Stimulated activated CD4-positive, alpha-beta T cell treated with anti-CD3 and anti-CD28 coated beads, Interleukin-2, amount 100 ng/mL, for 24 hours (primary cell): ENCODE measurements around the gene ATP5IF1.

Experiments
- DNase-seq, 2 donors: peaks; one replicate each; pipeline ENCODE4 v3.0.0-alpha.2; 2020

Gene ATP5IF1

DNA sequence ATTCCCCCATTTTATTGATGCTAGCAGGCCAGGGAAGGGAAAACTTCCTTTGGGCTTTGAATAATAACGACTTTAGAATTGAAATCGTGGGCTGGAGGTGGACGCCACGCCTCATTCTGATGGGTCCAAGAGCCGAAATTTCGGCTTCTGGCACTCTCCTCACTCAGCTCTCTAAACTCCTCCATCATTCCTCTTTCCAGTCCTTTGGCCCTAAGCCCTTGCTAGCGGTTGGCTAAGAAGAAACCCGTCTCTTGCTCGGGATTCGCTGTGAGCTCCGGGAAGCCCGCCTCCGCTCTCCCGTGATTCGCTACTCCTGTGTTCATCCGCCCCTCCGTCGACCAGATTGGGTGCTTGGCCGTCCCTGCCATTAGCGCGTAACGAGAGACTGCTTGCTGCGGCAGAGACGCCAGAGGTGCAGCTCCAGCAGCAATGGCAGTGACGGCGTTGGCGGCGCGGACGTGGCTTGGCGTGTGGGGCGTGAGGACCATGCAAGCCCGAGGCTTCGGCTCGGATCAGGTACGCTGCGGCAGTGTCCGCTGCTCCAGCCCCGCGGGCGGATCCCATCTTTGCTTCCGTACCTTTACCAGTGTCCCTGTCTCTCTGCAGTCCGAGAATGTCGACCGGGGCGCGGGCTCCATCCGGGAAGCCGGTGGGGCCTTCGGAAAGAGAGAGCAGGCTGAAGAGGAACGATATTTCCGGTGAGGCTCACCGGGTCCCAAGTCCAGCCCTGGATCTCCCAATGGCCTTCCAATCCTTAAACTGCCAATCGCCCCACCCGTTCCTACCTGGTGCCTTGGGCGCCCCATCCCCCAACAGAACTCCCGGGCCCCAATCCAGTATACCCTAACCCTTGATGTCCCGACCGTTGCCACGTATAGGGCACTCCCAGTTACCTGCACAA lies at the start of gene ATP5IF1:
Gene ATP5IF1 (plus strand): TSS at position 370 of the 901 bp plus-strand sequence. CDS start 60 bp downstream, at position 430.
- peak; percentile 94 to 96 for DNase-seq

DNA sequence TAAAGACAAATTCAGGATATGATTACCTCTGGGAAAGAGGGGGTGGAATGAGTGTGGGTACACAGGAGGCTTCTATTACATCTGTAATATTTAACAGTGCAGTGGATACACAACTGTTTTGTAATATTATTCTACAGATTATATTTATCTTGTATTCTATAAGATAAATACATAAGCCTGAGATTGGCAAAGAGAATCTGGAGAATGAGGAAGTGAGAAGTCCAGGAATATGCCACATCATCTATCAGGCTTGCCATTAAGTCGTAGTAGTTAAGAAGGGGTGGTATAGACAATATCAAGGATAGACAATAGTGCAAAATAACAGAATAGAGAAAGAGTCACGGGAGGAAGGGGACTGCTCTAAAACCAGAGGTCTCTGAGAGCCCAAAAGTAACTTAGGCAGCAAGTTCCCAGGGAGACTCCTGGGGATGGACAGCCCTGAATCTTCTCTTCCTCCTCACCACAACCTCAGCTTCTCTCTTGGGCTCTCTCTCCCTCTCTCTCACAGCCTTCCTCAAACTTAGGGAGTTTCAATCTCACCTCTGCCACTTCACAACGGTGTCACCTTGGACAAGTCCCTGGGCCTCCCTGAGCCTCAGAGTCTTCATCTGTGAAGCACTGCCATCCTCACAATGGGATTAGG lies 45.5 kb upstream of the ATP5IF1 start:
- DNase-seq: no peak

DNA sequence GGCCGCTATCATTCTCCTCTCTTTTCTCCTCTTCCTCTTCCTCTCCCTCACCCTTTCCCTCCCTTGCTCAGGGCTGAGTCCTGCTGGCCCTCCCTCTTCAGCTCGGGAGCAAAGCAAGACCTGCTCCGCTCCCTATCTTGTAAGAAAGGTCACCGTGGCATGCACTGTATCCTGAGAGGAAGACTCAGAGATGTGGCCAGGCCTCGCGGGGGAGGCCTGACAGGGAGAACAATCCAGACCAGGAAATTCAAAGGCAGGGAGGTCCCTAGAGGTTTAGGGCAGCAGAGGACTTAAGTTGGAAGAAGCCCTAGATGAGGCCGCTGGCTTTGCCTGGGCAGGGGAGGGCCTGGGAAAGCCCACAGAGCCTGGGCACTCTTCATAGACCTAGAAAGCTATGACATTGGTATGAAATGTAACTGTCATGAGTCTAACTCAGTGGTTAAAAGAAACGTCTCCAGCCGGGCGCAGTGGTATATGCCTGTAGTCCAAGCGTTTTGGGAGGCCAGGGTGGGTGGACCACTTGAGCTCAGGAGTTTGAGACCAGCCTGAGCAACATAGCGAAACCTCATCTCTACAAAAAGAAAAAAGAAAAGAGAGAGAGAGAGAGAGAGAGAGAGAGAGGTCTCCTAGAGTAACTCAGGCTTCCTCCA lies 44.8 kb upstream of the ATP5IF1 start:
- no peak for DNase-seq

DNA sequence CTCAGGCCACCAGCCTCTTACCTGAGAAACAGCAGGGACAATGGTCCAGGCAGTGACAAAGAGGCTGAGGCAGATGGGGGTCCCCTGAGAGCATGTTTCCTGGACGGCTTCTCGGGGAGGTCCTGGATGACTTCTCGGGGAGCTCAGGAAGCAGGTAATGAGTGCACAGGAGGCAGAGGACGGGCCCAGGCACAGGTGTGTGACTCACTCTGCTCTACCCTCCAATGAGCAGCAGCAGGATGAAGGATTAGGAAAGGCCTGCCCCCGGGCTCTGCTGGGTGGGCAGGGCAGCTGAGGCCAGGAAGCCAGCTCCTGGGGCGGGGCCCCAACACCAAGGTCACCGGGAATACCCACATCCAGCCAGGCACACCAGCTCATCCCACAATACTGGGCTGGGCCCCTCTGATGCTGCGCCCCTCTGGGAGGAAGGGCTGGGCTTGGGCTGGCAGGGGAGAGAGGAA lies 42.2 kb upstream of the ATP5IF1 start:
- no peak for DNase-seq

DNA sequence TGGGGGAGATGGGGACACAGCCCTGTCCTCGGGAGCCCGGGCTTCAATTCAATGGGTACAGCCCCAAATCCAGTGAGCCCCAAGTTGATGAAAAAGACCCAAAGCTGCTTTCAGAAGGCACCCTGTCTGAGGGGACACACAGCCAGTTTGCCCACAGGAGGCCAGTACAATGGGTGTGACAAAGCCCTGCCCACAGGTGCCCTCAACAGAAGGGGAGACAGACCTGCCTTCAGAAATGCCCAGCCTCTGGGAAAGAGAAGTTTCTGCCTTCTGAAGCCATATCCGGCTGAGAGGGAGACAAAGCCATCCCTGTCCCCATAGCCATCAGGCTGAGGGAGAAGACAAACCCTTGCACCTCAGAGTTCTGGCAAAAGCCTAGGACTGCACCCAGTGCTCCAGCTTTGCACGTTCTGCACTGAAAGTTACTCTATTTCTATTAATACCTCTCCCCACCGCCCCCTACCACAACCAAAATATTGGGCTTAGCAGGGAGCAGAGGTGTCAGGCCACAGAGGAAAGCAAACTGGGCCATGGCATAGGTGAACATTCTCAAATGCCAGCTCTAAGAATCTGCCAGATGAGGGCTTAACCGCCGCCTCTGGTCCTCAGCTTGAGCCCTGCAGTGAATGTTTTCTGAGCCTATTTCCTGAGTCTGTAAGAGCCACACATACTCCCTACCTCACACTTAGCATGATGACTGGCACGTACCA lies 41.4 kb upstream of the ATP5IF1 start:
- DNase-seq: no peak

DNA sequence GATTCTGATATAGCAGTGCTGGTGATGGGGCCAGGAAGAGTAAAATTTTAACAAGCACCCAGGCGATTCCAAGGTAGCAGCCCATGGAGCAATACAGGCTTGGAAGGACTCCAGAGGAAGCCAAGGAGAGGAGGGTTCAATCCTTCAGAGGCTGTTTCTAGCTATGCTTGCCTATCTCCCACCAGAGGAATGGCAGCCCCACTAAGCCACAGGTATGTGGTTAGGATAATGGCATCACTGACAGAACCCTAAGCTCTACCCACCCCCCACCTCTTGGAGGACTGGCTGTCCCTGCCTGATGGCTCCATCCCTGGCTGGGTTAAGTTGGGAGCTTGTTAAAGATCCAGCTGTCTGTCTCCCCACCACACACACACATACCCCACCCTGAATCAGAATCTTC lies 40.1 kb upstream of the ATP5IF1 start:
- no peak for DNase-seq

DNA sequence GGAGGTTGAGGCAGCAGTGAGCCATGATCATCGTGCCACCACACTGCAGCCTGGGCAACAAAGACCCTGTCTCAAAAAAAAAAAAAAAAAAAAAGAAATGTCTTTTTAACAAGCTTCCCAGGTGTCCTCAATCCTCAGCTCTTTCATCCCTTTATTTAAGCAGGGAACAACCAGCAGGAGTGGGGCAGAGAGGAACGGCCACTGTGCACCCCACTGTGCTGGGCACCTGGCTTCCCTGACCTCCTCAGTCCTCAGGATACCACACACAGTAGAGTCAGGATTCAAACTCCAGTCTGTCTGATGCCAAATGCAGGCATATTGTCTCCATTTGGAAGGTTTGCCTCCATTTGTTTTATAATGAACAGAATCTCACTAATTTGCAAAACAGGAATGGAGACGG lies 39.6 kb upstream of the ATP5IF1 start:
- no peak for DNase-seq

DNA sequence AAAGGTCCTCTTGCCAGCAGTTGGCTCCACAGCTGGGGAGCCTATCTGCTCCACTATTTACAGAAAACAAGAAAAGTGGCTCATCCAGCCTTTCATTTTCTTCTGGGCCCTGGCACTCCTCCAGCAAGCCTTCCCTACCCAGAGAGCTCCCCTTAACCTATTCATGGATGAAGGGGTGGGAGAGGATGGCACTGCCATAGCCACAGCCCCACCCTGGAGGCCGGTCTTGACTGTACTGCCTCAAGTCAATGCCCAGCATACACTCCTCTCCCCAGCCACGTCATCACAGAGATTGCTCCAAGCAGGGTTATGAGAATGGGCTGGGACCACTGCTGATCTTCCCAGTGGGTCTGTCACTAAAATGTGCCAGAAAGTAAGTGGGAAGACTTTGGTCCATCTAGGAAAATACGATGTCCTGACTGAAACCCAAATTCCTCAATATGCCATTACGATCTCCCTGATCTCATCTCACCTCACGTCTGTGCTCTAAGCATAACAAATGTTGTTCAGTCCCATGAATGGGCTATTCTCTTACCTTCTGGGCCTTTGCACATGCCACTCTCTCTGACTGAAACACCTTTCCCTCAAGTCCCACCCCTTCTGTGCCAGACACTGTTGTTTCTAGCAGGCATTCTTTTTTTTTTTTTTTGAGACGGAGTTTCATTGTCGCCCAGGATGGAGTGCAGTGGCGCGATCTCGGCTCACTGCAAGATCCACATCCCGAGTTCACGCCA lies 38.1 kb upstream of the ATP5IF1 start:
- no peak for DNase-seq

DNA sequence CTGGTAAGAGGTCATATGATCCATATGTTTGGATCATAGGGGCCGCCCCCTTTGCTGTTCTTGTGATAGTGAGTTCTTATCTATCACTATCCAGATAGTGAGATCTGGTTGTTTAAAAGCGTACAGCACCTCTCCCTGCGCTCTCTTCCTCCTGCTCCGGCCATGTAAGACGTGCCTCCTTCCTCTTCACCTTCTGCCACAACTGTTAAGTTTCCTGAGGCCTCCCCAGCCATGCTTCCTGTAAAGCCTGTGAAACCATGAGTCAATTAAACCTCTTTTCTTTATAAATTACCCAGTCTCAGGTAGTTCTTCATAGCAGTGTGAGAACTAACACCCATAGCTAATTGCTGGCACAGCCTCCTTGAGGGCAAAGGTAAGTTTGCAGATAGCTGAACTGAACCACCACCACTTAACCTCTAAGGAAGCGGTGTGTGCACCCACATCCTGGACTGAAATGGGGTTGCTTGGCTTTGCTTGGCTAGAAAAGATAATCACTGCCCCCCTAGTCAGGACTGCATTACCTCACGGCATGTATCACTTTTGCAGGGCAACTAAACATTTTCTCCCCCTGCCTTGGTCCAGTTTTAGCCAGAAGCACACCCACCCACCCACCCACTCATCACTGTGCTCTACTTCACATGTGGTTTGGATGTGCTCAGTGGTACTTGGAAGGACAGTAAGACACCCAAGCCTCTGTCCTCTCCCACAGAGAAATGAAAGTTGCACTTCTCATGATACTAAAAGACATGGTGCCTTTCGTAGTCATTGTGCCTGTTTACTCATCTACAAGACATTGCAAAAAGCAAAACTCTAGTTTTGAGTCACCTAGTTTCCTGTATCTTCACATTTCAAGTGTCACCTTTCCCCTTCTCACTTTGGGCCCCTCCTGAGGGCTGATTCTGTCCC lies 36.3 kb upstream of the ATP5IF1 start:
- DNase-seq: peak; percentile 55 to 58

DNA sequence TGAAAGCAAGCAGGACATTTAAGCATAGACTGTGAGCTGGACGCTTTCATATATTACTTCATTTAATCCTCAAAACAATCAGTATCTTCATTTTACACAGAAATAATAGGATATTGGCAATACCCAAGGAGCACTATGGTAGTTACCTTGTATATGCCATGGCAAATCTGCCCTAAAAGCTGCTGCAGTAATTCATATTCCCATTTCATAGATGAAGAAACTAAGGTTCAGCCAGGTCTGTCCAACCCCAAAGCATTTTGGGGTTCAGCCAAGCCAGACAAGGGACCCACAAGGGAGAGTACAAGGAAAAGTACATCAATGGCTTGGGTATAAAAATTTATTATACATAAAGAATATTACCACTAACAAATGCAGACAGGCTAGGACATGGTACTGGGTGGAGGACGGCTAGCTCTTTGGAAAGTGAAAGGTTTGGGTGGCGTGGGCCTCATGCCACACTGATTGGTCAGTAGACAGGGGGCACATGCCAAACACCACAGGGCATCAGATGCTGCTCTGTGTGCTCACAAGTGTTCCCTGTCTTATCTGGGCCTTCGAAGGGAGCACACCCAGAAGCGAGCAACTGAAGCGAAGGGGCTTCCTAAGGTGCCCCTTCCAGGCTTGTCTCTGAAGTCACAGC lies 35.6 kb upstream of the ATP5IF1 start:
- no peak for DNase-seq

DNA sequence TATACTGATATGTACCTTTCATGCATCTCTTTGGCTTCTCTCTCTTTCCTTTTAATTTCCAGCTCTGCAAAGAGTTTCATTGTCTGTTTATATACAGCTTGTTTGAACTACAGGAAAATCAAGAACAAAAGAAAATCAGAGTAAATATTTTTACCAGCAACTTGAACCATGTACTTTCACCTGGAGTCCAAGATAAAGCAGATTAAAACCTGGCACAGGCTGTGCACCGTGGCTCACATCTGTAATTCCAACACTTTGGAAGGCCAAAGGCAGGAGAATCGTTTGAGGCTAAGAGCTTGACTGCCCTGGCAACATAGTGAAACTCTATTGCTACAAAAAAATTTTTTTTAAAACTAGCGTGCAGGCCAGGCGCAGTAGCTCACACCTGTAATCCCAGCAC lies 30.7 kb upstream of the ATP5IF1 start:
- no peak for DNase-seq

DNA sequence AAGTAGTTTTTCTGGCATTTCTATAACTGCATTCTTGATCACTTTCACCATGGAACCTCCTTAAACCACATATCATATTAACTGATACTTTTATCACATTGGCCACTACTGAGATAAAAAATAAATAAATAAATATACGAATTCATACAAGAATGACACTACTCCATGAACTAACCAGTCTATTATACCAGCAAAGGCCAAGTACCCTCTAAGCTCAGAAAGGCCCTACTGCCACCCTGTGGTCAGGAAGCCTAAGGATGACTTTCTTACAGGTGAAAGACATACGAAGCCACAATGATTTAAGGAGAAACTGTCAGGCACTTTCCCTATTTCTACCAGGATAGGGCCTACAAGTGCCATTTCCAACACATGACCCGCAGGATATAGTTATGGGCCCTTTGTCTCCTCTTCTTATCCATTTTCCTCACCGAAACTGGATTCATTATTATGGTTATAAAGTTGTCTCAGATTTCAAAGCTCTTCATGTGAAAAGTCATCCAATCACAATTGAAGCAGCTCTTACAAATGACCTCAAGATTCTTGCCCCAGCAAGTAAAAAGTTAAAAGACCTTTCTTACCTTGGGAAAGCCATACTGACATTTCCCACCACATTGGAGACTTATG lies 27.0 kb upstream of the ATP5IF1 start:
- peak; percentile 52 to 69 for DNase-seq

DNA sequence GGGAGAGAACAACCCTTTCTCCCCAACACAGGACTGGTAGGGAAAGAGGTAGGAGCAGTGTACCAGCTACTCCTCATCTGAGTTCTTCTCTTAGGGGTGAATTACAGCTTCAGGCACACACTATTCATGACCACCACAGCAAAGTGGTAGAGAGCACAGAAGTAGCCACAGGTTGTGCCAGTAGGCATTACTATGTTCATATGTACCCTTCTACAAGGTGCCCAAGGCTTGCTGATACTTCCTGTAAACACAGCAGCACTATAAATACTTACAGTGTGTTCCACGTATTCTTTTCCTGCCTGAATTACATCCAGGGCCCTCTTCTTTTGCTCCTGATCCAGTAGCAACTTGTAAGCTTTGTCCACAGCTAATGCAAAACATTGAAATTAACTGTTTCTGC lies 26.2 kb upstream of the ATP5IF1 start:
- DNase-seq: no peak

DNA sequence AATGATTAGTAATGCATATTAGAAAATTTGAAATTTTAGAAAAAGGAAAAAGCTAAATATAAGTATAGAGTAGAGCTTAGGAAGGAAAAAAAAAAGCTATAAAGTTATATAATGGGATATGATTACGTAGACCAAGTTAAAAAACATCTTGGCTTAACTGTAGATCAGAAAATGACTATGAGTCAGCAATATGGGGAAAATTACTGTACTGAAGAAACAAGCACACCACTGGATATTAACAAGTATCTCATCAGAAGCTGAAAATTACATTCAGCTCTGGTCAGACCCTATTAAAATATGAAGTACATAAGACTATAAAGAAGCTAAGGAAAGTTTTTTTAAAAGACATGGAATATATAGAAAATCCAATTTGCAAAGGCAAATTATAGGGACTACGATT lies 22.6 kb upstream of the ATP5IF1 start:
- no peak for DNase-seq

DNA sequence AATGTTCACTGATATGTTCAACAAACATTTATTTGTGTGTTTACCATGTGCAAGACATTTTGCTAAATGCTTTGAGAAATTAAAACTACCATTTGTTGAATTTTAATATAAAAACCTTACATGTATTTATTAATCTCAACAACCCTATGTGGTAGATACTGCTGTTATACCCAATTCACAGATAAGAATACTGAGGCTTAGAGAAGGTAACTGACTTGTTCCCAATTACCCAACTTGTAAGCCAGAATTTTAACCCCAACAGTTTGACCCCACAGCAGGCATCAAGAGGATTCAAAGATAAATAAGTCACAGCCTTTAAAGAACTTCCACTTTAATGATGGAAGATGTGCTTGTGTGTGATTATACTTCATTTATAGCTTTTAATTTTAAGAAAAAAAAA lies 6.8 kb upstream of the ATP5IF1 start:
- no peak for DNase-seq

DNA sequence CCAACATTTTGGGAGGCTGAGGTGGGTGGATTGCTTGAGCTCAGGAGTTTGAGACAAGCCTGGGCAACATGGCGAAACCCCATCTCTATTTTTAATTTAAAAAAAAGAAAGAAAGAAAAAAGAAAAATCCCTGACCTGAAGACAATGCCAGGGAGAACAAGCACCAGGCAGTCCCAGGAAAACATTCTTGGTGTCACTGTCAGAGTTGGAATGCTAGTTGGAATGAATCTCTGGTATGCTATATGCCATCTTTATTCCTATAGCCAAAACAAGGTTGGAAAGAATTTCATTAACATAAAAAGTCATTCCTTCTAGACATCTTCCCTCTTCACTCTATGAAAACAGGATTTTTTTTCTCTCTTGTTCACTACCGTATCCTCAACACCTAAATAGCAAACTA lies 5.9 kb upstream of the ATP5IF1 start:
- no peak for DNase-seq

DNA sequence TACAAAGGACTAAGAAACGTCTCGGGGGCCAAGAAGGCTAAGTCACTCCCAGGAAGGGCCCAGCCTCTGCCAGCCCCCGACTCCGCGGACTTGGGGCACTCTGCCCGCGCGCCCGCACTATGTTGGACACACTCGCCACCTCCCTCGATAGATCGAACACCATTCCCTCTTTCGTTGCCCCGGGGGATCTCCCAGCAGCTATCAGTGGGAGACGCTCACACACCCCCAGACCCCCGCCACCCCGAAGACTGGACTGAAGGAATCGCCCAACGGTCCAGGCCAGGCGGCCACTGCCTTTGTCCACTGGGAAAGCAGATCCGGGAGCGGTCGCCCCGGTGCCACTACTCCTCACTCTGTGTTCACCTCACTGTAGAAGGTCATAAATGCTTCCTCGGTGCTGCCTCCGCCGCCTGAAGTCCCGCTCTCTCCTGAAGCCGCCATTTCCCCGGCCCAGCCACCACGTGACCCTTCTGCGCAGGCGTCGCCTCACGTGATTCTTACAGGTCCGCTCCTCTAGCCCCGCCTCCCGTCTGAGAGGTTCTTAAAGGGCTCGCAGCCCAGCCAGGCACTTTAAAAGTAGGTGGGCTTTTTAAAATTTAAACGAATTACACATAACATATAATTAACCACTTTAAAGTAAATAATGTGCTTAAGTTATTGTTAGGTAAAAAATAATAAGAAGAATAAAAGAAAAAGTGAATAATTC lies 3.2 kb upstream of the ATP5IF1 start, which contains the start of gene DNAJC8:
Gene DNAJC8 (minus strand): TSS at position 472 of the 706 bp plus-strand sequence. CDS start 31 bp downstream, at position 441.
- DNase-seq: peak; percentile 97 to 99

DNA sequence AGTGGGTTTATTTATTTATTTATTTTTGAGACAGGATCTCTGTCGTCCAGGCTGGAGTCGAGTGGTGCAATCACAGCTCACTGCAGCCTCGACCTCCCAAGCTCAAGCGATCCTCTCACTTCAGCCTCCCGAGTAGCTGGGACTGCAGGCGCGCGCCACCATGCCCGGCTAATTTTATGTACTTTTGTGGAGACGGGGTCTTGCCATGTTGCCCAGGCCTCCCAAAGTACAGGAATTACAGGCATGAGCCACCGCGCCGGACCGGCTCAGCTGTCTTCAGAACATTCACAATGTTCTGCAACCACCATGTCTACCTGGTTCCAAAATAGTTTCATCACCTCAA lies 2.7 kb upstream of the ATP5IF1 start:
- no peak for DNase-seq

DNA sequence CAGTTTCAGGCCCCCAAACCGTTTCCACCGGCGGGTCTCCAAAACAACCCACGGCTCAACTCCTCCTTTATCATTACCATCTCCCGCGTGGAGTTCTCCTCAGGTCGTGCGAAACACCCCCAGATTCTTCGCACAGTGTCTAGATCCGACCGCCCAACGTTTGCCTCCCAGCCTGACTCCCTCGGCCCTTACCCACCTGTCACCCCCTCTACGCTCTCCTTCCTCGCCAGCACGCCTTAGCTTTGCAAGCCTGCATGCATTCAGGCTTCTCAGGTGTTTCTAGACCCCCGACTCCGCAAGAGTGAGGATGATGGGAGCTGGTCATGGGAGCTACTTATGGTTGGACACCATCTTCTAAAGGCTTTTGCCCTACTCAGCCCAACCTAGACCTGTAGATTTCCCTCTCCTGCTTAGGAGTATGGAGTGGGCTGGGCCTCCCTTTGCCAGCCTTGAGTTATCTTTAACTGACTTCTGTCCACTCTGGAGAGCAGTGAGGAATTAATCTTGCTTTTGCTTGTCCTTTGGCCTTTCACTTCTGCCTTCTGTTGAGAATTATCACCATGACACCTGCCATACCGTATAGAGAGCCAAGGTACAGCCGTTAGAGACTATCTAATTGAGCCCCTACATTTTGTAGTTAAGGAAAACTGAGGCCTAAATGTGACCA lies 865 bp downstream of the ATP5IF1 start:
- peak in 1 of 2 donors; percentile 16 for DNase-seq
